Endometrial microvascular endothelial cells (primary cell): ENCODE data around the gene JPT1. TPM values are rescaled to one million over a fixed set of nuclear protein-coding genes. Genes with fewer than 3 reads are reported as not detected.

Source experiments
- in situ Hi-C: cut with HindIII; loops from 2 replicates; pipeline ENCODE4 v1.10.0; 2017; ENCODE audit warnings: low sequenced_read_pairs, low pct_unique_long_range_greater_than_20kb; ENCODE audit errors: inconsistent ontology term
- total RNA-seq: library from RNA; depleted of rRNA; stranded (reverse); fragments of >200 nt; gene quantifications from one replicate; pipeline ENCODE4 v1.2.3, GENCODE V29; 2015; ENCODE audit errors: inconsistent ontology term

The JPT1 gene
- total RNA-seq, 1 donor from 2014 or later: 432 TPM

DNA sequence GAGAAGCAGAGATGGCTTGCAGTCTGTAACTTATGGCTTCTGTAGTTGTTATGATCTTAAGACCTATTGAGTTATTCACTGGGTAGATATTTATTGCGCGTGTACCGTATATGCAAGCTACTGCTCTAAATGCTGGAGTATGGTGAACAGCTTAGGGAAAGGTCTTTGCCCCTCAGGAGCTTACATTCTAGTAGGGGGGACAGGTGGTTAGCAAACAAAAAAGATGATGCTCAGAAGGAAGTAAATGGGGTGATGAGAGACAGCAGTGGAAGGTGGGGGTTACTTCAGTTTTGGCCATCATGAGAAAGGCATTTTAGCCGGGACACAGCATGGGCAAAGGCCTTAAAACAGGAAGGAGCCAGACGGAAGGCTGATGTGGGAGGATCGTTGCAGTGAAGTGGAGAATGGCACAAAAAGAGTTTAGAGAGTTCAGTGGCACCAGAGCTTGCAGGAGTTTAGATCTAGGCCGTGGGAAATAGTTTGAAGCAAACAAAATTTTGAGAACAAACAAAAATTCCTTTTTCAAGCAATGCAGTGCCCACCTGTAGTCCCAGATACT, 42.5 kb downstream of the JPT1 start:
- in situ Hi-C loops: no loop called here

DNA sequence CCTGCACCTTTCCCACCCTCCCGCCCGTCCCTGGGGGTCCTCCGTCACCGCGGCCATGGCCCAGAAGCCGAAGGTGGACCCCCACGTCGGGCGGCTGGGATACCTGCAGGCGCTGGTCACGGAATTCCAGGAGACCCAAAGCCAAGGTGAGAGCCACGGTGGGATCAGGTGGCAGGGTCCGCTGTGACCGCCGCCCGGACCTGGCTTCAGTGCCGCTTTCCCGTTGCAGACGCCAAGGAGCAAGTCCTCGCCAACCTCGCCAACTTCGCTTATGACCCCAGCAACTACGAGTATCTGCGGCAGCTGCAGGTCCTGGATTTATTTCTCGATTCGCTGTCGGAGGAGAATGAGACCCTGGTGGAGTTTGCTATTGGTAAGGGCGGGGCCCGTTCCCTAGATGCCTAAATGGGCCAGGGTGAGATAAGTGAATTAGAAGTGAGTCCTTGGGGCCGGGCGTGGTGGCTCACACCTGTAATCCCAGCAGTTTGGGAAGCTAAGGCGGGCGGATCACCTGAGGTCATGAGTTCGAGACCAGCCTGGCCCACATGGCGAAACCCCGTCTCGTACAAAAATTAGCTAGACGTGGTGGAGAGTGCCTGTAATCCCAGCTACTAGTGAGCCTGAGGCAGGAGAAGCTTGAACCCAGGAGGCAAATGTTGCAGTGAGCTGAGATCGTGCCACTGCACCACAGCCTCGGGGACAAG, 43.9 kb downstream of the JPT1 start:
- in situ Hi-C loops: no loop called here

DNA sequence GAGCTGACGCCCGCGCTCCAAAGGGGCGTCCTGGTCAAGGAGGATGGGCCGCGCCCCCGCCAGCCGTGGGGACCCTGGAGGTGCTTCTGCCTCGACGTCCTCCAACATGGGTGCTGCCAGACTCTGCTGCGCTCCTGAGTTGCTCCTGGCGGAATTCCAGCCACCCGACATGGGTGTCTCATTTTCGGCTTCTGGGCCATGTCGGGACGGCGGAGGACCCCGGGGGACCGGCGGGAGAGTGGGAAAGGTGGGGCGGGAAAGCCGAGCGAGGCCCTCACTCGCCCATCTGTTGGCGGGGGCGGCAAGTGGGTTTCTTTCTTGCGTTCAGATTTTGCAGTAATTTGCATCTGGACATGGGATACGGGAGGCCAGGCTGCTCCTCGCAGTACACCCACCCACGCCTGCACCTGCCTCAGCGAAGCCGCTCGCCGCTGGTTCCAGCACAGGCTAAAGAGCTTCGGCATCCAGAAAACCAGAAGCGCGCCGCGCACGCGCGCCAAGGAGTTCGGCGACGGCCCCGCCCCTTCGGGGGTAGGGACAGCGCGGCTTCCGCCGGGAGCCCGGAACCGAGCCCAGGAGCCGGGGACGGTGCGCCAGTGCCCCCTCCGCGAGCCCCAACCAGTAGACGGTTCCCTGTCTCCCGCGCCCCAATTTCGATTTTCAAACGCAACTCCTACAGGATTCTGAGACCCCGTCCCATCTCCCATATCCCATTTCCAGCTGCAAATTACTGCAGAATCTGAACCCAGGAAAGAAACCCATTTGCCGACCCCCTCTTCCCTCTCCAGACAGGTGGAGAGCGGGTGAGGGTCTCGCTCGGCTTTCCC, 44.7 kb downstream of the JPT1 start, which contains the start of gene ARMC7:
TSS of gene ARMC7 (plus strand) at position 563 of the 827 bp plus-strand sequence. CDS start 320 bp downstream, outside the sequence.
- in situ Hi-C loops: no loop called here

DNA sequence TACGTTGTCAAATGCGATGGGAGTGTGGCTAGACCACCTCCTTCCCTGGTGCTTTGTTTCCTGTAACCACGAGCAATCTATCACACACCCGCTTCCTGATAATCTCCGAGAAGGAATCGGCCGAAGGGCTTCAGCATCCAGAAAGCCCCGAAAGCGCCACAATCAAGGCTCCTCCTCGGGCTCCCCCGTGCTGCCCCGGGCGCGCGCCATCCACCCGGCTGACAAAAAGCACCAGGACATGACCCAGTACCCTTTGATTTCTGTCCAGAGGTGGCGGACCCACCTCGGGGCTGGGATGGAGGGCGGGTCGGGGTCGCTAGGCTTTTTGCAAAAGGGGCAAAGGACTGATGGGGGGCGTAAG, 45.3 kb downstream of the JPT1 start:
- in situ Hi-C loops: no loop called here

DNA sequence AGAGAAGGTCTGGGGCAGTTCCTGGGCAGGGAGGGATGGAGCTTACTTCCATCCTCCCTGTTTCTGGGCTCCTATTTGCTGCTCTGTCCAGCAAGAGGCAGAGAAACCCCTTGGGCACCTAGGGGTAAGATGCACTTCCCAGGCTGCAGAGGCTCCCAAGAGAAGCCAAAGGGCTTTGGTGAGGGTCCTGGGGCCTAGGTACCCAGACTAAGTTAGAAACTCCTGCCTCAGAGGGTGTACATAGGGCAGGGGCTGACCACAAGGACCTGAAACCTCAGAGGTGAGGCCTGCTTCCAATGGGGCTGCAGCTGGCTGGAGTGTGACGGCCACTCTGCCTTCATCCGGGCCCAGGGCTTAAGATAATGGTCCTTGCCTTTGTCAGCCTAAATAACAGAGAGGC, 46.1 kb downstream of the JPT1 start:
- in situ Hi-C loops: no loop called here

DNA sequence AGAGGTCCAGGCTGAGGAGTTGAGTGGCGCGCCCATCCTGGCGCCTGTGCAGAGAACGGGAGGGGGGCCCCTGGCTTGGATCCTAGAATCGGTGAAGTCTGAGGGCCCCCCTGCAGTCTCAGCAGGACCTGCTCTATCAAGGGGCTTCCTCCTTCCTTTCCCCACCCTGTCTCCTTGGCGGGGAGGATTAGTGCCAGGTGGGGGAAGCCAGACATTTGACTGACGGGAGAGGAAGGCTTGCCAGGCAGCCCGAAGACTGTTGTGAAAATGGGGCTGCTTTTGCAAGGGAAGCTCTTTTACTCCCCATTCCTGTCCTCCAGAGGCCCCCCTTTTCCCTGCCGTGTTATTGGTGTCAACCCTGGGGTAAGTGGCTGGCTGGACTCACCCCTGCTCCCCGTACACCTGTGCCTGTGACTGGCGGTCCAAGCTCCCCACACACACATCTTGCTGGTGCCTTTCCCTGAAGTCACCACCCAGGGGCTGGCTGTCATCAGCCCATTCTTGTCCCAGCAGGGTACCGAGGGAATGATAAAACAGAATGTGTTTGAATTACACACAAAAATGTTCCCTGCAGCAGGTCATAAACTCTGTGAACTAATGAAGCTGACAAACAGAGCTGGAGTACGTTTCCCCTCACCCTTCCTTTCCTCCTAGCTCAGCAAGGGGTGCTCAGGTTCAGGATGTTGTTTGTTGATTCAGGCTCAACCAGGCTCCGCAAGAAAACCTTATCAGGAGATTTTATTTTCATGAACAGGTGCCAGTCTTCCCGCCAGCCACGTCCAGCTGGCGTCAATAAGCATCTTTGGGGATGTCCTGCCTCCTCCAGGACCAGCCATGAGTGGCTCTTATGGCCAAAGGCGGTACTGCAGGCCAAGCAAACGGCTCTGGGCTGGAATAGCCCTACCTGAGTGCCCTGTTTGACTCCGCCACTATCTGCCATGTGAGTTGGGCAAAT, 48.9 kb downstream of the JPT1 start:
- in situ Hi-C loops: no loop called here

DNA sequence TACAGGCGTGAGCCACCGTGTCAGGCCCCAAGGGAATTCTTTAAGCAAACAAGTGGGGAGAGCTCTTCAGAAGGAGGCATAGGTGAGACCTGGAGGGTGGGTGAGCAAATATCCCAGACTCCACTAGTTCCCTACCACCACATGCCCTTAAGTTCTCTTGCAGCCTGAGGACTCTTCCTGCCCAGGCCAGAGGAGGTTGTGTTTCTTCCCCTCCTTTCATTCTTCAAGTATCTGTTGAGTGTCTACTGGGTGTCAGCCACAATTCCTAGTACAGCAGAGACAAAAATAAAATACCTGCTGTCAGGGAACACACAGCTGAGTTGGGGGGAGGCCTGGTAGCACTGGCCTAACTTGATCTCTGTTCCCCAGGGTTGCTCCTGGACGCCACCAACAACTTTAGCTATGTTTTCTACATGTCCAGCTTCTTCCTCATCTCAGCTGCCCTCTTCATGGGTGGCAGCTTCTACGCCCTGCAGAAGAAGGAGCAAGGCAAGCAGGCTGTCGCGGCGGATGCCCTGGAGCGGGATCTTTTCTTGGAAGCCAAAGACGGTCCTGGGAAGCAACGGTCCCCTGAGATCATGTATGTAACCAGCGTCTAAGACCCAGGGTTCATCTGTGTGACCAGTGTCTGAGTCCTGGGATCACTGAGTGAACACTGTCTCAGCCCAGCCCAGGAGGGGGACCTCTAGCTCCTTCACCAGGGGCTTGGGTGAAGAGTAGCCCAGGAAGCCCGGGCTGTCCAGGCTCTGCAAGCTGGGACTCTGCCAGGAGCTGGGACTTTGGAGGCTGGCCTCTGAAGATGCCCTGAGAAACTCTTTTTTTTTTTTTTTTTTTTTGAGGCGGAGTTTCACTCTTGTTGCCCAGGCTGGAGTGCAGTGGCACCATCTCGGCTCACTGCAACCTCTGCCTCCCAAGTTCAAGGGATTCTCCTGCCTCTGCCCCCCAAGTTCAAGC, 50.4 kb downstream of the JPT1 start:
- in situ Hi-C loops: no loop called here

DNA sequence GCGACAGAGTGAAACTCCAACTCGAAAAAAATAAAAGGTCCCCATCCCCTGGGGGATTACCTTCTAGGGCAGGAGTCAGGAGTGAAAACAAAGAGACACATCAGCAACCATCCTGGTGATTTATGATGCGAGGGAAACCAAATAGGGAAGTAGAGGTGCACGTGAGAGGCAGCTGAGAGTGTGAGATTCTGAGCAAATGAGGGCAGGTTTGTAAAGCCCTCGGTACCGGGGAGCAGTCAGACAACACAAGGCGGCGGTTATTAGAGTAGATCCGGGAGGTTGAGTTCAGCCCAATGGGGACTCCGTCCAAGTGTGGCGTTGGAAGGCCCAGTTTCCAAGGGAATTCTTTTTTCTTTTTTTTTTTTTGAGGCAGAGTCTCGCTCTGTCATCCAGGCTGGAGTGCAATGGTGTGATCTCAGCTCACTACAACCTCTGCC, 51.9 kb downstream of the JPT1 start:
- in situ Hi-C loops: no loop called here

DNA sequence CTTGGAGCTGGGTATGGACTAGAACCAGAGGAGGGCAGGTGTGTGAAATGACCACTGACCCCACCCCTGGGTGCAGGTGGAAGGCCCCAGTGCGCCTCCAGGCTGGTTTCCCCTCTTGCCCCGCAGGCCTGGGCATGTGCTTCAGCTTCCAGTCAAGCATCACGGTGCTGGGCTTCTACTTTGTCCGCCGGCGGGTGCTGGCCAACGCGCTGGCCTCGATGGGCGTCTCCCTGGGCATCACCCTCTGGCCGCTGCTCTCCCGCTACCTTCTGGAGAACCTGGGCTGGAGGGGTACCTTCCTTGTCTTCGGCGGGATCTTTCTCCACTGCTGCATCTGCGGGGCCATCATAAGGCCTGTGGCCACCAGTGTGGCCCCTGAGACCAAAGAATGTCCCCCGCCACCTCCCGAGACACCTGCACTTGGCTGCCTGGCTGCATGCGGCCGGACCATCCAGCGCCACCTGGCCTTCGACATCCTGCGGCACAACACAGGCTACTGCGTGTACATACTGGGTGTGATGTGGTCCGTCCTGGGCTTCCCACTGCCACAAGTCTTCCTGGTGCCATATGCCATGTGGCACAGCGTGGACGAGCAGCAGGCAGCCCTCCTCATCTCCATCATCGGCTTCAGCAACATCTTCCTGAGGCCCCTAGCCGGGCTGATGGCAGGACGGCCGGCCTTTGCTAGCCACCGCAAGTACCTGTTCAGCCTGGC, 54.3 kb downstream of the JPT1 start:
- in situ Hi-C loops: no loop called here

DNA sequence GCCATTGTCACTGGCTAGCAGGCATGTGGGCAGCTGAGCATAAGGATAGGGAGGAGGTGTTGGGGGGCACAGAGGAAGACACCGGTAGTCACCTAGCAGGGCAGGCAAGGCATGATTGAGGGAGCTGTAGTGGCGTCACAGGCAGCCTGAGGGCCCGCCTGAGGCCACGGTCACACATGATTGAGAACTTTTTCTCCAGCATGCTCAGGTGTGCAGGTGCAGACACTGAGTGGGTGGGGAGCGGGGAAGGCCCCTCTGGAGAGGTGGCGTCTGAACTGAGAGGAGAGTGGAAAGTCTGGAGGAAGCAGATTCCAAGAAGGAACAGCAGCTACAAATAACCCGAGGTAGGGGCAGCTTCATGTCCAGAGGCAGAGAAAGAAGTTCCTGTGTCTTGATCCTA, 55.5 kb downstream of the JPT1 start:
- in situ Hi-C loops: no loop called here

DNA sequence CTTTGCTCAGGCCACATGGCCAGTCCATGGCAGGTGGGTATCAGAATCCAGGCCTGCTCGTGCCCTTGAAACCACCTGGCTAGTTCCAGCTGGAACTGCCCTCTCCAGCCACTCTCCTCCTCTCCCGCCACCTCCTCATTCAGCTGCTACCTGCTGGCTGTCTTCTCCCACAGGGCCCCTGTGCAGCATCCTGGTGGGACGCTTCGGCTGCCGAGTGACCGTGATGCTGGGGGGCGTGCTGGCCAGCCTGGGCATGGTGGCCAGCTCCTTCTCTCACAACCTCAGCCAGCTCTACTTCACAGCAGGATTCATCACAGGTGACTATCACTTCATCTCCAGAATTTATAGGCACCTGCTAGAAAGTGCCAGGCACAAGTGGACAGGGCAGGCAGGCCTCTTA, 56.4 kb downstream of the JPT1 start:
- in situ Hi-C loops: no loop called here

DNA sequence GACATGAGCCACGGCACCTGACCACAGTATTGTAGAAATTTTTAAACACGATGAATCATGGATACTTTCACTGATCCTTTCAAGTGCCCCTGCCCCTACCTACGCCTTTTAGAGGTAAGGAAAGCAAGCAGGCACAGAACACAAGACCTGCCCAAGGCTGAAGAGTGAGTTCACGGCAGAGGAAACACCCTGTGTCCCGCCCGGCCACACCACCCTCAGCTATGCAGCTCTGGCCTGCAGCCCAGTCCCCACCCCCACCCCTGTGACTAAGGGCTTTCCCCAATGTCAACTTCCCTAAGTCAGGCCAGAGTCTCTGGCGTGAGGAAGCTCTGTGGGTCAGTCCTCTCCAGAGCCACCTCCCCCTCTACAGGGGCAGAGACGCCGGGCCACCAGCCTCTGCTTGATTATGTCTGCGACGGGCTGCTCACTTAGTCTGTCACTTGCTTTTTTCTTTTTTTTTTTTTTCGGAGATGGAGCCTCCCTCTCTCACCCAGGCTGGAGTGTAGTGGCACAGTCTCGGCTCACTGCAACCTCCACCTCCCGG, 58.2 kb downstream of the JPT1 start:
- in situ Hi-C loops: no loop called here

DNA sequence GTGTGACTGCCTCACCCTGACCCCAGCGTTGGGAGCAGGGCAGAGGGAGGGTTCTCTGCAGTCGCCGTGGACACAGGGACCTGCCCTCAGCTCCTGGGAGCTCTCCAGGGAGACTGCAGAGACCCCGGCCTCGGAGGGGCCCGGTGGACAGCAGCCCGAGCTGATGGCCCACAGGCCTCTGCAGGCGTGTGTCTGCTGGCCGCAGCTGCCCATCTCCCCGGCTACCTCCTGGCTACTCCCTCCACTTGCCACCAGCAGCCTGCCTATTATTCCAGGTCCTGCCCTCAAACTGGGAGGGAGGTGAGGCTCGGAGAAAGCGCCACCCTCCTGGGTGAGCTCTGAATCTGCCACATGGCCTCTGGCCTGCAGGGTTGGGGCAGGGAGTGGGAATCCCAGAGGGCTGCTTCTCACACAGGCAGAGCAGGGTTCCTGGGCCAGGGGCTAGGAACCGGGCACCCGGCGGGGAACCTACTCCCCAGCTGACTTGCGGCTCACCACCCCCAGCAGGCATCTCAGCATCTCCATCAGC, 59.4 kb downstream of the JPT1 start:
- in situ Hi-C loops: no loop called here

DNA sequence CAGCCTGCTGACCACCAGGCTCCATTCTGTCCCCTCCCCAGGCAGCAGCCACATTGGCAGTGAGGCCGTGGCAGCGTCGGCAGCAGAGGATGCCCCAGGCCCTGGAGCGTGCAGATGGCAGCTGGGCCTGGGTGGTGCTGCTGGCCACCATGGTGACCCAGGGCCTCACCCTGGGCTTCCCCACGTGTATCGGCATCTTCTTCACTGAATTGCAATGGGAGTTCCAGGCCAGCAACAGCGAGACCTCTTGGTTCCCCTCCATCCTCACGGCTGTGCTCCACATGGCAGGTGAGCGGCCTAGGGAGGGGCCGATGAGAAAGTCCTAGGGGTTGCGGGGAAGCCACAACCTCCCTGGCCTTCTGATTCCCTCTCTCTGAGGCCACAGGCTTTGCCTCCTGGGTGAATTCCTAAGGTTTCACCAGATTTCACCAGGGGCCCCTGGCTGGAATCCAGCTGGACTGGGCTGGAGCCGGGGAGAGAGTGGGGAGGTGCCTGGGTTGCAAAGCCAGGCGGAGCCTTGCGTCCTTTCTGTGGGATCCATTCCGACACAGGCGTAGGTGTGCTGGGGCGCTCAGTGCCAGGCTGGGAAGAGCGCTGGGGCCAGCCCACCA, 60.7 kb downstream of the JPT1 start:
- in situ Hi-C loops: no loop called here

DNA sequence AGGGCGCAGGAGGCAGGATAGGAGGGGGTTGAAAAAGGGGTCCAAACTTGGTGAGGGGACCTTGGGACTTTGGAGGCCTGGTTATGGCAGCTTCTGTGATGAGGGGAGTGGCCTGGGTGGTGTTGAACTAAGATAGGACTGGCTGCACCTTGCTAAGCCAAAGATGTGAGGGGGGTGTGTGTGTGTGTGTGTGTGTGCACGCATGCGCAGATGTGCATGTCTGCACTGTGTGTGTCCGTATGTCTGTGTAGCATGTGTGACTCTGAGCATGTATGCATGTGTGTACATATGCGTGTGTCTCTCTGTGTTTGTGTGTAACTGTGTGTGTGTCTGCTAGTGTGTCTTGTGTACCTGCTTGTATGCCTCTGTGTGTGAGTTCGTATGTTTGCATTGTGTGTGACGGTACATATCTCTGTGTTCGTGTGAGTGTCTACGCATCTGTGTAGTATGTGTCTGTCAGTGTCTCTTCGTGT, 62.4 kb downstream of the JPT1 start:
- in situ Hi-C loops: no loop called here
